Loucy (cell line): ENCODE data around the gene ARID2.

Experiments
- H2AFZ ChIP-seq: fragments of 200-600 bp; sonication (generic); 2 replicates; pipeline ENCODE4 v1.6.0; 2016; ENCODE audit warnings: antibody characterized with exemption, mild to moderate bottlenecking, low read length, moderate library complexity
- H3F3A ChIP-seq: fragments of 200-600 bp; 2 replicates; pipeline ENCODE4 v1.6.0; 2016; ENCODE audit warnings: antibody characterized with exemption, low read depth, mild to moderate bottlenecking
- H3K27me3 ChIP-seq: fragments of 200-600 bp; sonication (generic); 2 replicates; pipeline ENCODE4 v1.6.1; 2014; ENCODE audit warnings: low read length, mild to moderate bottlenecking; ENCODE audit not compliant: insufficient read depth, poor library complexity, severe bottlenecking
- H3K36me3 ChIP-seq: fragments of 200-600 bp; sonication (generic); 2 replicates; pipeline ENCODE4 v1.6.1; 2016; ENCODE audit warnings: low read length; ENCODE audit not compliant: insufficient read depth
- H3K4me1 ChIP-seq: fragments of 200-600 bp; sonication (generic); 2 replicates; pipeline ENCODE4 v1.5.1; 2014; ENCODE audit warnings: low read length, mild to moderate bottlenecking; ENCODE audit not compliant: insufficient read depth, poor library complexity, severe bottlenecking
- H3K4me2 ChIP-seq: fragments of 200-600 bp; sonication (generic); 2 replicates; pipeline ENCODE4 v1.6.0; 2014; ENCODE audit warnings: antibody characterized with exemption, low read length, low read depth, mild to moderate bottlenecking; ENCODE audit not compliant: poor library complexity, severe bottlenecking
- H3K4me3 ChIP-seq: fragments of 200-600 bp; sonication (generic); 2 replicates; pipeline ENCODE4 v1.5.1; 2014; ENCODE audit warnings: low read length, mild to moderate bottlenecking, mixed read lengths; ENCODE audit not compliant: poor library complexity, severe bottlenecking
- H3K79me2 ChIP-seq: fragments of 200-600 bp; sonication (generic); 2 replicates; pipeline ENCODE4 v1.6.1; 2014; ENCODE audit warnings: low read length; ENCODE audit not compliant: insufficient read depth
- H3K9ac ChIP-seq: fragments of 200-600 bp; sonication (generic); 2 replicates; pipeline ENCODE4 v1.6.0; 2014; ENCODE audit warnings: mild to moderate bottlenecking, low read depth, low read length, moderate library complexity; ENCODE audit not compliant: poor library complexity, severe bottlenecking
- H3K9me2 ChIP-seq: fragments of 200-600 bp; sonication (generic); replicated peaks from 2 replicates; pipeline ENCODE4 v1.6.1; 2016; ENCODE audit warnings: low read depth, low read length, mixed read lengths
- H3K9me3 ChIP-seq: fragments of 200-600 bp; sonication (generic); 2 replicates; pipeline ENCODE4 v1.6.1; 2014; ENCODE audit warnings: mild to moderate bottlenecking, antibody characterized with exemption, low read length, low read depth; ENCODE audit not compliant: insufficient read depth
- H4K20me1 ChIP-seq: fragments of 200-600 bp; sonication (generic); 2 replicates; pipeline ENCODE4 v1.6.0; 2014; ENCODE audit warnings: antibody characterized with exemption, low read length, mild to moderate bottlenecking; ENCODE audit not compliant: insufficient read depth, poor library complexity, severe bottlenecking
- CTCF ChIP-seq: fragments of 200-600 bp; sonication (generic); conservative IDR thresholded peaks from 2 replicates; pipeline ENCODE4 v1.5.1; 2014; ENCODE audit warnings: mild to moderate bottlenecking, antibody characterized with exemption, low read length
- EZH2phosphoT487 ChIP-seq: fragments of 200-600 bp; IDR thresholded peaks from 2 replicates; pipeline ENCODE4 v1.6.1; 2018; ENCODE audit warnings: antibody characterized with exemption, mild to moderate bottlenecking, moderate library complexity, borderline replicate concordance

Gene ARID2

GRCh38 chr12:45729233-45730083, at the start of gene ARID2:
Gene ARID2 (plus strand): TSS chr12:45729706. CDS start chr12:45729837, 131 bp downstream.
- Histone ChIP-seq H3K27me3 (peaks cover 5% of the 10 kb centered on the region), H2AFZ (peak within 1 kb of the TSS; percentile 79), H3F3A (peaks cover 12% of the 10 kb centered on the region), H3K4me2 (peak within 1 kb of the TSS; percentile 95), H3K4me1 (peaks cover 48% of the 10 kb centered on the region), H3K9me3 (no peaks in the 10 kb centered on the region), H3K36me3 (no peaks in the 10 kb centered on the region), H3K79me2 (peaks cover 69% of the 10 kb centered on the region), H3K4me3 (peak within 1 kb of the TSS; percentile 84), H4K20me1 (peaks cover 46% of the 10 kb centered on the region), H3K9me2 (no peaks in the 10 kb centered on the region), H3K9ac (peak within 1 kb of the TSS; percentile 98)
- no peak for TF ChIP-seq CTCF
- TF ChIP-seq EZH2phosphoT487, result no peak

GRCh38 chr12:45680362-45680761, 49.1 kb upstream of the ARID2 start:
- Histone ChIP-seq H3K9ac (no peak overlapping the region), H2AFZ (no peak overlapping the region), H3K36me3 (no peaks in the 10 kb centered on the region), H3F3A (no peaks in the 10 kb centered on the region), H3K27me3 (no peaks in the 10 kb centered on the region), H3K9me2 (no peaks in the 10 kb centered on the region), H3K4me2 (no peak overlapping the region), H3K4me3 (no peak overlapping the region), H3K79me2 (no peaks in the 10 kb centered on the region), H3K4me1 (no peaks in the 10 kb centered on the region), H4K20me1 (no peaks in the 10 kb centered on the region), H3K9me3 (no peaks in the 10 kb centered on the region)
- TF ChIP-seq CTCF (no peak), EZH2phosphoT487 (no peak)

GRCh38 chr12:45681465-45681864, 48.0 kb upstream of the ARID2 start:
- Histone ChIP-seq H3K9ac (no peak overlapping the region), H3K4me3 (no peak overlapping the region), H3K9me2 (no peaks in the 10 kb centered on the region), H3K4me2 (no peak overlapping the region), H2AFZ (no peak overlapping the region), H3K36me3 (no peaks in the 10 kb centered on the region), H3F3A (no peaks in the 10 kb centered on the region), H4K20me1 (no peaks in the 10 kb centered on the region), H3K79me2 (no peaks in the 10 kb centered on the region), H3K9me3 (no peaks in the 10 kb centered on the region), H3K4me1 (no peaks in the 10 kb centered on the region), H3K27me3 (no peaks in the 10 kb centered on the region)
- TF ChIP-seq EZH2phosphoT487, result no peak
- TF ChIP-seq CTCF, result no peak
